ENCODE data around the gene BUB1B. TPM values are rescaled to one million over a fixed set of nuclear protein-coding genes. Genes with fewer than 3 reads are reported as not detected.

BUB1B gene
- total RNA-seq, 1 experiment from 2014 or later, result 73.0 TPM

GRCh38 chr15:40250304-40250656 lies 89.4 kb downstream of the BUB1B start:
- no peaks in the 10 kb centered on the region for H3K9me2 ChIP-seq (replicated peaks; ENCODE audit: low read length)
- H3F3A ChIP-seq (ENCODE audit: low read length, unreplicated experiment), result peaks cover 6% of the 10 kb centered on the region
- no peak overlapping the region for H2AFZ ChIP-seq (ENCODE audit: low read length)
- H3K27ac ChIP-seq (ENCODE audit: low read length), result no peak overlapping the region
- H3K9ac ChIP-seq (ENCODE audit: low read length), result no peak overlapping the region
- no TSS peak for BruUV-seq (replicated peaks)
- DNase-seq (no peak), ATAC-seq (no peak)
- ChIA-PET POLR2A (ENCODE audit: unreplicated experiment) (interaction anchor here (0.7 to 0.9 kb wide), 2 partner anchors 11 to 12 kb away, joined by 3 to 7 read pairs; partner anchors contain the start of gene PAK6), CTCF (interaction anchor here (0.9 kb wide), 1 partner anchor 25 kb away, joined by 3 read pairs; no protein-coding TSS in a partner anchor)
- no peaks in the 10 kb centered on the region for H4K20me1 ChIP-seq (ENCODE audit: low read length)
- no peaks in the 10 kb centered on the region for H3K36me3 ChIP-seq (ENCODE audit: low read depth, low read length)
- TF ChIP-seq EZH2 (IDR thresholded peaks at IDR 0.05; ENCODE audit: low read length, unreplicated experiment), result no peak
- TF ChIP-seq, protein P1, sequence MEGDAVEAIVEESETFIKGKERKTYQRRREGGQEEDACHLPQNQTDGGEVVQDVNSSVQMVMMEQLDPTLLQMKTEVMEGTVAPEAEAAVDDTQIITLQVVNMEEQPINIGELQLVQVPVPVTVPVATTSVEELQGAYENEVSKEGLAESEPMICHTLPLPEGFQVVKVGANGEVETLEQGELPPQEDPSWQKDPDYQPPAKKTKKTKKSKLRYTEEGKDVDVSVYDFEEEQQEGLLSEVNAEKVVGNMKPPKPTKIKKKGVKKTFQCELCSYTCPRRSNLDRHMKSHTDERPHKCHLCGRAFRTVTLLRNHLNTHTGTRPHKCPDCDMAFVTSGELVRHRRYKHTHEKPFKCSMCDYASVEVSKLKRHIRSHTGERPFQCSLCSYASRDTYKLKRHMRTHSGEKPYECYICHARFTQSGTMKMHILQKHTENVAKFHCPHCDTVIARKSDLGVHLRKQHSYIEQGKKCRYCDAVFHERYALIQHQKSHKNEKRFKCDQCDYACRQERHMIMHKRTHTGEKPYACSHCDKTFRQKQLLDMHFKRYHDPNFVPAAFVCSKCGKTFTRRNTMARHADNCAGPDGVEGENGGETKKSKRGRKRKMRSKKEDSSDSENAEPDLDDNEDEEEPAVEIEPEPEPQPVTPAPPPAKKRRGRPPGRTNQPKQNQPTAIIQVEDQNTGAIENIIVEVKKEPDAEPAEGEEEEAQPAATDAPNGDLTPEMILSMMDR (conservative IDR thresholded peaks at IDR 0.05; ENCODE audit: low read depth, low read length), result no peak
- TF ChIP-seq EZH2phosphoT487 (IDR thresholded peaks at IDR 0.05; ENCODE audit: borderline replicate concordance, low read length), result no peak
- no peaks in the 10 kb centered on the region for H3K27me3 ChIP-seq (ENCODE audit: low read length)
- H3K4me2 ChIP-seq (ENCODE audit: low read length), result peak overlapping the region; percentile 60; the same call in 1 of the 2 replicates
- H3K4me1 ChIP-seq (ENCODE audit: insufficient read depth, low read length), result peaks cover 45% of the 10 kb centered on the region
- intact Hi-C loops (cut with micrococcal nuclease), result no loop called here
- H3K9me3 ChIP-seq (ENCODE audit: low read length), result no peaks in the 10 kb centered on the region
- H3K4me3 ChIP-seq (ENCODE audit: low read length), result no peak overlapping the region
- peaks cover 17% of the 10 kb centered on the region for H3K79me2 ChIP-seq (ENCODE audit: low read length)

DNA sequence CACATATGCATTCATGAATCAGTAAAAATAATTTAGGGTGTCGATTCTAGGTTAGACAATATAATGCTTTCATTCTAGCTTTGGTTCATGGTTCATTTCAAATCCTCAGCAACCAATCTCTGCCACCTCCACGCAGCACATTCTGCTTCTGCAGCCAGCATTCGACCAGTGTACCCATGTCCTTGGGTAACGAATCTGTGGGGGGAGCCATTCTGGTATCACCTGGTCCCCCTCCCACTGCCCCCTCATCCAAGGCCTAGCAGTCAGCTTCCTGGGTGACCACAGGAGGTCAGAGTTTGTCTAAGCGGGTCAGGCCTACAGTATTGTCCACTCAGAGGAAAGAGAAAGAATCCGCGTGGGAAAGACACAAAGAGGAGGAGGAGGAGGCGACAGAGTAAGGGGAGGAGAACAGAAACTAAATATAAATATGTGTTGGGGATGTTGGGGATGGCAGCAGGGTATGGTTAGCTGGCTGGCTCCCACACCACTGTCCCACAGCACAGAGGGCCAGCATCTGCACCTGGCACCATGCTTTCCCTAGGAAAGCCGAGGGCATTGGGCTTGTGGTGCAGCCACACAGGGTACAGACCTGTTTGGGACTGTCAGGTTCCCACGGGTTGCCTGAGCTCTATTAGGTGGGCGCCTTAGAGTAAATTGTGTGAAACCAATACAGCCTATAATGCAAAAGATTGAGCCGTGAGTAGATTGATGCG lies 90.1 kb downstream of the BUB1B start:
- Histone ChIP-seq H4K20me1 (ENCODE audit: low read length) (no peaks in the 10 kb centered on the region), H3K4me2 (ENCODE audit: low read length) (no peak overlapping the region), H3K4me1 (ENCODE audit: insufficient read depth, low read length) (peaks cover 38% of the 10 kb centered on the region), H3K9me2 (replicated peaks; ENCODE audit: low read length) (no peaks in the 10 kb centered on the region), H3K36me3 (ENCODE audit: low read depth, low read length) (no peaks in the 10 kb centered on the region), H3K9me3 (ENCODE audit: low read length) (no peaks in the 10 kb centered on the region), H3K27me3 (ENCODE audit: low read length) (no peaks in the 10 kb centered on the region), H3F3A (ENCODE audit: low read length, unreplicated experiment) (peaks cover 6% of the 10 kb centered on the region), H3K9ac (ENCODE audit: low read length) (no peak overlapping the region), H3K79me2 (ENCODE audit: low read length) (peaks cover 17% of the 10 kb centered on the region), H3K27ac (ENCODE audit: low read length) (no peak overlapping the region), H2AFZ (ENCODE audit: low read length) (no peak overlapping the region), H3K4me3 (ENCODE audit: low read length) (no peak overlapping the region)
- ATAC-seq (no peak), DNase-seq (no peak)
- intact Hi-C loops (cut with micrococcal nuclease), result no loop called here
- TF ChIP-seq EZH2phosphoT487 (IDR thresholded peaks at IDR 0.05; ENCODE audit: borderline replicate concordance, low read length), result no peak
- TF ChIP-seq EZH2 (IDR thresholded peaks at IDR 0.05; ENCODE audit: low read length, unreplicated experiment), result no peak
- TF ChIP-seq, protein P1 (conservative IDR thresholded peaks at IDR 0.05; ENCODE audit: low read depth, low read length), result no peak
- ChIA-PET POLR2A (ENCODE audit: unreplicated experiment) (interaction anchor here (0.7 kb wide), 1 partner anchor 12 kb away, joined by 7 read pairs; the partner anchor contains the start of gene PAK6), CTCF (interaction anchor here (0.5 kb wide), 1 partner anchor 24 kb away, joined by 3 read pairs; no protein-coding TSS in a partner anchor)
- no TSS peak for BruUV-seq (replicated peaks)

Measured in PC-3 (cell line).